Prostate gland (tissue), 2 donors: ENCODE results near the gene THSD7A.

Experiments used
- POLR2A ChIP-seq: fragments of 450-650 bp; IDR thresholded peaks from one replicate; pipeline ENCODE4 v1.6.1; 2016; ENCODE audit warnings: antibody characterized with exemption, mild to moderate bottlenecking
- TF ChIP-seq, protein P1 (sequence below), 4 experiments: fragments of 200-600 bp in 2 of 4; fragments of 450-650 bp in 2 of 4; sonication (generic) in 2 of 4; IDR thresholded peaks; 1 replicate in 3 of 4; 2 replicates in 1 of 4; pipeline ENCODE4 v1.5.1; 2016 to 2019; ENCODE audit warnings: antibody characterized with exemption in 4 of 4, mild to moderate bottlenecking in 2 of 4, moderate library complexity in 2 of 4

DNA sequence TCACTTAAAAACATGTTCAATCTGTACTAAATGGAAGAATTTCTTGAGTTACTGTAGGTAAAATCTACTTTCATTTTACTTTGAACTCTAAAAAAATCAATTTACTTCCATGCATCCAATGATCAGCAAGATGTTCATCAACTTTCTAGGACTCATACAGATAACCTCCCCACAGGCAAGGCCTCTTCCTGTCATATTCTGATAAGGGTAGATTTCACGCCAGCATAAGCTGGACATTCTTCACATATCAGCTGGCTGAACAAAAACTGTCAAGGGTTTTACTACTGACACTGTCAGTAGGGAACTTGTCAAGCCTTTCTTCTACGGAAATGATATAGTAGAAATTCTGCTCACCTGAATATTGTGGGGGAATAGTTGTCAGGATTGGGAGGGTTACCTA lies 244.9 kb downstream of the THSD7A start:
- TF ChIP-seq, protein P1, sequence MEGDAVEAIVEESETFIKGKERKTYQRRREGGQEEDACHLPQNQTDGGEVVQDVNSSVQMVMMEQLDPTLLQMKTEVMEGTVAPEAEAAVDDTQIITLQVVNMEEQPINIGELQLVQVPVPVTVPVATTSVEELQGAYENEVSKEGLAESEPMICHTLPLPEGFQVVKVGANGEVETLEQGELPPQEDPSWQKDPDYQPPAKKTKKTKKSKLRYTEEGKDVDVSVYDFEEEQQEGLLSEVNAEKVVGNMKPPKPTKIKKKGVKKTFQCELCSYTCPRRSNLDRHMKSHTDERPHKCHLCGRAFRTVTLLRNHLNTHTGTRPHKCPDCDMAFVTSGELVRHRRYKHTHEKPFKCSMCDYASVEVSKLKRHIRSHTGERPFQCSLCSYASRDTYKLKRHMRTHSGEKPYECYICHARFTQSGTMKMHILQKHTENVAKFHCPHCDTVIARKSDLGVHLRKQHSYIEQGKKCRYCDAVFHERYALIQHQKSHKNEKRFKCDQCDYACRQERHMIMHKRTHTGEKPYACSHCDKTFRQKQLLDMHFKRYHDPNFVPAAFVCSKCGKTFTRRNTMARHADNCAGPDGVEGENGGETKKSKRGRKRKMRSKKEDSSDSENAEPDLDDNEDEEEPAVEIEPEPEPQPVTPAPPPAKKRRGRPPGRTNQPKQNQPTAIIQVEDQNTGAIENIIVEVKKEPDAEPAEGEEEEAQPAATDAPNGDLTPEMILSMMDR (IDR thresholded peaks at IDR 0.05): no peak
- no peak for TF ChIP-seq POLR2A
